H1 (cell line): Measurements from ENCODE around the gene ZNF106. TPM values are rescaled to one million over a fixed set of nuclear protein-coding genes. Genes with fewer than 3 reads are reported as not detected.

Experiments
- BCL11A ChIP-seq, 2 experiments: IDR thresholded peaks; one replicate each; pipeline ENCODE4 v1.6.1; 2011; ENCODE audit warnings: low read depth in 2 of 2, low read length in 2 of 2, mild to moderate bottlenecking in 2 of 2
- EP300 ChIP-seq, 2 experiments: IDR thresholded peaks; 1 replicate in 1 of 2; 2 replicates in 1 of 2; pipeline ENCODE4 v1.6.1; 2011 to 2012; ENCODE audit warnings: low read depth in 2 of 2, low read length in 2 of 2, mild to moderate bottlenecking in 2 of 2, borderline replicate concordance in 1 of 2, inconsistent platforms in 1 of 2, moderate library complexity in 1 of 2
- SP1 ChIP-seq: IDR thresholded peaks from 2 replicates; pipeline ENCODE4 v1.6.1; 2011; ENCODE audit warnings: low read depth, low read length
- polyA plus RNA-seq, 7 experiments: library from polyadenylated mRNA; depleted of rRNA in 3 of 7; stranded (reverse) in 5 of 7; unstranded in 2 of 7; fragments of >200 nt in 5 of 7; fragments of 200-250 nt in 2 of 7; gene quantifications; 1 replicate in 5 of 7; 2 replicates in 1 of 7; 4 replicates in 1 of 7; pipeline versions ENCODE4 v1.2.1 to v1.2.3, GENCODE V29; 2011 to 2013; ENCODE audit warnings: missing spikeins in 2 of 7, mixed read lengths in 2 of 7
- total RNA-seq: library from RNA; stranded (reverse); fragmentation: NEBNext Ultra II Directional; extraction: Animal tissue kit (Norgen Biotek cat#: 25700); gene quantifications from 2 replicates; pipeline ENCODE4 v1.2.1, GENCODE V29; 2021
- TF ChIP-seq, protein P1 (sequence below): fragments of 300-600 bp; sonication (generic); IDR thresholded peaks from 2 replicates; pipeline ENCODE4 v1.7.1; 2012; ENCODE audit warnings: low read length, moderate library complexity, mild to moderate bottlenecking, inconsistent platforms; ENCODE audit not compliant: insufficient replicate concordance

ZNF106 gene
- total and polyA plus RNA-seq, 2 of the 8 experiments (the other 6 are each of a cell fraction or from before 2014, with no cell fraction given), result 18.2 to 62.0 TPM

- TF ChIP-seq, protein P1, sequence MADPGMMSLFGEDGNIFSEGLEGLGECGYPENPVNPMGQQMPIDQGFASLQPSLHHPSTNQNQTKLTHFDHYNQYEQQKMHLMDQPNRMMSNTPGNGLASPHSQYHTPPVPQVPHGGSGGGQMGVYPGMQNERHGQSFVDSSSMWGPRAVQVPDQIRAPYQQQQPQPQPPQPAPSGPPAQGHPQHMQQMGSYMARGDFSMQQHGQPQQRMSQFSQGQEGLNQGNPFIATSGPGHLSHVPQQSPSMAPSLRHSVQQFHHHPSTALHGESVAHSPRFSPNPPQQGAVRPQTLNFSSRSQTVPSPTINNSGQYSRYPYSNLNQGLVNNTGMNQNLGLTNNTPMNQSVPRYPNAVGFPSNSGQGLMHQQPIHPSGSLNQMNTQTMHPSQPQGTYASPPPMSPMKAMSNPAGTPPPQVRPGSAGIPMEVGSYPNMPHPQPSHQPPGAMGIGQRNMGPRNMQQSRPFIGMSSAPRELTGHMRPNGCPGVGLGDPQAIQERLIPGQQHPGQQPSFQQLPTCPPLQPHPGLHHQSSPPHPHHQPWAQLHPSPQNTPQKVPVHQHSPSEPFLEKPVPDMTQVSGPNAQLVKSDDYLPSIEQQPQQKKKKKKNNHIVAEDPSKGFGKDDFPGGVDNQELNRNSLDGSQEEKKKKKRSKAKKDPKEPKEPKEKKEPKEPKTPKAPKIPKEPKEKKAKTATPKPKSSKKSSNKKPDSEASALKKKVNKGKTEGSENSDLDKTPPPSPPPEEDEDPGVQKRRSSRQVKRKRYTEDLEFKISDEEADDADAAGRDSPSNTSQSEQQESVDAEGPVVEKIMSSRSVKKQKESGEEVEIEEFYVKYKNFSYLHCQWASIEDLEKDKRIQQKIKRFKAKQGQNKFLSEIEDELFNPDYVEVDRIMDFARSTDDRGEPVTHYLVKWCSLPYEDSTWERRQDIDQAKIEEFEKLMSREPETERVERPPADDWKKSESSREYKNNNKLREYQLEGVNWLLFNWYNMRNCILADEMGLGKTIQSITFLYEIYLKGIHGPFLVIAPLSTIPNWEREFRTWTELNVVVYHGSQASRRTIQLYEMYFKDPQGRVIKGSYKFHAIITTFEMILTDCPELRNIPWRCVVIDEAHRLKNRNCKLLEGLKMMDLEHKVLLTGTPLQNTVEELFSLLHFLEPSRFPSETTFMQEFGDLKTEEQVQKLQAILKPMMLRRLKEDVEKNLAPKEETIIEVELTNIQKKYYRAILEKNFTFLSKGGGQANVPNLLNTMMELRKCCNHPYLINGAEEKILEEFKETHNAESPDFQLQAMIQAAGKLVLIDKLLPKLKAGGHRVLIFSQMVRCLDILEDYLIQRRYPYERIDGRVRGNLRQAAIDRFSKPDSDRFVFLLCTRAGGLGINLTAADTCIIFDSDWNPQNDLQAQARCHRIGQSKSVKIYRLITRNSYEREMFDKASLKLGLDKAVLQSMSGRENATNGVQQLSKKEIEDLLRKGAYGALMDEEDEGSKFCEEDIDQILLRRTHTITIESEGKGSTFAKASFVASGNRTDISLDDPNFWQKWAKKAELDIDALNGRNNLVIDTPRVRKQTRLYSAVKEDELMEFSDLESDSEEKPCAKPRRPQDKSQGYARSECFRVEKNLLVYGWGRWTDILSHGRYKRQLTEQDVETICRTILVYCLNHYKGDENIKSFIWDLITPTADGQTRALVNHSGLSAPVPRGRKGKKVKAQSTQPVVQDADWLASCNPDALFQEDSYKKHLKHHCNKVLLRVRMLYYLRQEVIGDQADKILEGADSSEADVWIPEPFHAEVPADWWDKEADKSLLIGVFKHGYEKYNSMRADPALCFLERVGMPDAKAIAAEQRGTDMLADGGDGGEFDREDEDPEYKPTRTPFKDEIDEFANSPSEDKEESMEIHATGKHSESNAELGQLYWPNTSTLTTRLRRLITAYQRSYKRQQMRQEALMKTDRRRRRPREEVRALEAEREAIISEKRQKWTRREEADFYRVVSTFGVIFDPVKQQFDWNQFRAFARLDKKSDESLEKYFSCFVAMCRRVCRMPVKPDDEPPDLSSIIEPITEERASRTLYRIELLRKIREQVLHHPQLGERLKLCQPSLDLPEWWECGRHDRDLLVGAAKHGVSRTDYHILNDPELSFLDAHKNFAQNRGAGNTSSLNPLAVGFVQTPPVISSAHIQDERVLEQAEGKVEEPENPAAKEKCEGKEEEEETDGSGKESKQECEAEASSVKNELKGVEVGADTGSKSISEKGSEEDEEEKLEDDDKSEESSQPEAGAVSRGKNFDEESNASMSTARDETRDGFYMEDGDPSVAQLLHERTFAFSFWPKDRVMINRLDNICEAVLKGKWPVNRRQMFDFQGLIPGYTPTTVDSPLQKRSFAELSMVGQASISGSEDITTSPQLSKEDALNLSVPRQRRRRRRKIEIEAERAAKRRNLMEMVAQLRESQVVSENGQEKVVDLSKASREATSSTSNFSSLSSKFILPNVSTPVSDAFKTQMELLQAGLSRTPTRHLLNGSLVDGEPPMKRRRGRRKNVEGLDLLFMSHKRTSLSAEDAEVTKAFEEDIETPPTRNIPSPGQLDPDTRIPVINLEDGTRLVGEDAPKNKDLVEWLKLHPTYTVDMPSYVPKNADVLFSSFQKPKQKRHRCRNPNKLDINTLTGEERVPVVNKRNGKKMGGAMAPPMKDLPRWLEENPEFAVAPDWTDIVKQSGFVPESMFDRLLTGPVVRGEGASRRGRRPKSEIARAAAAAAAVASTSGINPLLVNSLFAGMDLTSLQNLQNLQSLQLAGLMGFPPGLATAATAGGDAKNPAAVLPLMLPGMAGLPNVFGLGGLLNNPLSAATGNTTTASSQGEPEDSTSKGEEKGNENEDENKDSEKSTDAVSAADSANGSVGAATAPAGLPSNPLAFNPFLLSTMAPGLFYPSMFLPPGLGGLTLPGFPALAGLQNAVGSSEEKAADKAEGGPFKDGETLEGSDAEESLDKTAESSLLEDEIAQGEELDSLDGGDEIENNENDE, result peak; percentile 60
- TF ChIP-seq BCL11A (IDR thresholded peaks at IDR 0.05; ENCODE audit: low read depth in 2 of 2, low read length in 2 of 2), result no peak
- peak in 1 of 2 experiments; percentile 76; a peak in 1 of 3 replicates for TF ChIP-seq EP300 (IDR thresholded peaks at IDR 0.05; ENCODE audit: borderline replicate concordance in 1 of 2, low read depth in 2 of 2, low read length in 2 of 2)
- peak; percentile 74 for TF ChIP-seq SP1
- TF ChIP-seq, all 59 proteins: peak for 17
Measured at GRCh38 chr15:42457445-42458442, 33.2 kb downstream of the ZNF106 start (continued).
